AG09309 (cell line): Measurements from ENCODE around the gene OR7D2.
A peak's percentile ranks its signal among the peaks of the same experiment; 100 is the strongest.
"Not testable (repeated sequence)": the region's sequence is repeated elsewhere in the genome, so short reads cannot be mapped to it uniquely, and the experiment has no call there.

Source experiments
- DNase-seq: peaks from one replicate; pipeline ENCODE4 v3.0.0-alpha.2; 2010; ENCODE audit warnings: low read depth
- H3K4me3 ChIP-seq: 2 replicates; pipeline ENCODE4 v1.5.1; 2011; ENCODE audit warnings: mild to moderate bottlenecking, low read depth, low read length, moderate library complexity; ENCODE audit not compliant: control insufficient read depth
- TF ChIP-seq, protein P1 (sequence below): IDR thresholded peaks from 2 replicates; pipeline ENCODE4 v1.5.1; 2011; ENCODE audit warnings: mild to moderate bottlenecking, low read depth, low read length, inconsistent platforms; ENCODE audit not compliant: insufficient read depth, control insufficient read depth; ENCODE audit errors: missing control alignments

Gene OR7D2

GRCh38 chr19:9187191-9187590 is 8.4 kb downstream of the OR7D2 start:
- no peak overlapping the region for H3K4me3 ChIP-seq
- TF ChIP-seq, protein P1, sequence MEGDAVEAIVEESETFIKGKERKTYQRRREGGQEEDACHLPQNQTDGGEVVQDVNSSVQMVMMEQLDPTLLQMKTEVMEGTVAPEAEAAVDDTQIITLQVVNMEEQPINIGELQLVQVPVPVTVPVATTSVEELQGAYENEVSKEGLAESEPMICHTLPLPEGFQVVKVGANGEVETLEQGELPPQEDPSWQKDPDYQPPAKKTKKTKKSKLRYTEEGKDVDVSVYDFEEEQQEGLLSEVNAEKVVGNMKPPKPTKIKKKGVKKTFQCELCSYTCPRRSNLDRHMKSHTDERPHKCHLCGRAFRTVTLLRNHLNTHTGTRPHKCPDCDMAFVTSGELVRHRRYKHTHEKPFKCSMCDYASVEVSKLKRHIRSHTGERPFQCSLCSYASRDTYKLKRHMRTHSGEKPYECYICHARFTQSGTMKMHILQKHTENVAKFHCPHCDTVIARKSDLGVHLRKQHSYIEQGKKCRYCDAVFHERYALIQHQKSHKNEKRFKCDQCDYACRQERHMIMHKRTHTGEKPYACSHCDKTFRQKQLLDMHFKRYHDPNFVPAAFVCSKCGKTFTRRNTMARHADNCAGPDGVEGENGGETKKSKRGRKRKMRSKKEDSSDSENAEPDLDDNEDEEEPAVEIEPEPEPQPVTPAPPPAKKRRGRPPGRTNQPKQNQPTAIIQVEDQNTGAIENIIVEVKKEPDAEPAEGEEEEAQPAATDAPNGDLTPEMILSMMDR = no peak
- no peak for DNase-seq

GRCh38 chr19:9189535-9189934 is 10.8 kb downstream of the OR7D2 start:
- H3K4me3 ChIP-seq = no peak overlapping the region
- DNase-seq = no peak
- TF ChIP-seq, protein P1 = no peak

- H3K4me3 ChIP-seq, DNase-seq: not testable (repeated sequence)
These were observed 19.3 kb downstream of the OR7D2 start for GRCh38 chr19:9198044-9198443.

DNA sequence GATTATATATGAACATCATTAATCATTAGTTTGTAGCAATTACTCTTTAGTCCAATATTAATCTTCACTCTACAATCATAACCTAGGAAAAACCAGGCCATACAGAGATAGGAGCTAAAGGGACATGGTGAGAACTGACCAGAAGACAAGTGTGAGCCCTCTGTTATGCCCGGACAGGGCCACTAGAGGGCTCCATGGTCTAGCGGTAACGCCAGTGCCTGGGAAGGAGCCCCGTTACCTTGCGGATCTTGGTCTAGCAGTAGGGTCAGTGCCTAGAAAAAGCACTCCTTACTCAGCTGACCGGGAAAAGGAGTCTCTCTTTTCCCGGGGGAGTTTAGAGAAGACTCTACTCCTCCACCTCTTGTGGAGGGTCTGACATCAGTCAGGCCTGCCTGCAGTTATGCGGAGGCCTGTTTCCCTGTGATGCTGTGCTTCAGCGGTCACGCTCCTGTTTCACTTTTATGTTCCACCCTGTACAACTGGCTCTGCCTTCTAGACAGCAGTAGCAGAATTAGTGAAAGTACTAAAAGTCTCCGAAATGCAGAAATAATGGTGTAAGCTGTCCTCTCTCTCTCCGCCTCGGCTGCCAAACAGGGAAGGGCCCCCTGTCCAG is 26.8 kb downstream of the OR7D2 start:
- TF ChIP-seq, protein P1 = peak; percentile 91
- H3K4me3 ChIP-seq = peak overlapping the region; percentile 37
- peak; percentile 28 for DNase-seq

DNA sequence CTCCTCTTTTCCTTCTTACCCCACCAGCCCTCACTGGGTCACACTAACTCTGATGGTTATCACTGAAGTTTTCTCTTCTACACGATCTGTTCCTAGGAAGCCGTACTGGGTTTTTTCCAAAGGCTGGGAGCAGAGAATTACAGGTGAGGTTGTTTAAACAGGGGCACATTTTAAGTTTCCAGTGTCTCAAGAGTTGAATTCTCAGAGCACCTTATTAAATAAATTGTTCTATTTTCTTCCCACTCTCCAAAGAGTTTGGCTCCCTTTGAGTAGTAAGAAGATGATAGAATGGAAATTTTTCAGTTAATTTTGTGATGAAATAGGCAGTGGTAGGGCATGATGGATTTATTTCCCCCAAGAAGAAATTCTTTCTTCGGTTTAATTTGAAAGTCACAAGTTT is 40.7 kb downstream of the OR7D2 start, which contains the start of gene OR7D4:
OR7D4 (minus strand) TSS at position 101 of the 400 bp plus-strand sequence. CDS start 4,752 bp downstream, outside the sequence.
- DNase-seq = no peak
- TF ChIP-seq, protein P1 = no peak
- no peak within 1 kb of the TSS for H3K4me3 ChIP-seq
